WTC11 (cell line): ENCODE data around the gene SPTB.

ENCODE experiments used
- SP1 ChIP-seq: sonication (generic); formaldehyde crosslinking; conservative IDR thresholded peaks from 2 replicates; pipeline ENCODE4 v1.8.1; 2022; ENCODE audit warnings: missing genetic modification reagents
- TF ChIP-seq, protein P1 (sequence below): sonication (generic); formaldehyde crosslinking; IDR thresholded peaks from 2 replicates; pipeline ENCODE4 v1.8.1; 2022; ENCODE audit warnings: missing genetic modification reagents, borderline replicate concordance
- TF ChIP-seq, protein P2 (sequence below): sonication (generic); formaldehyde crosslinking; IDR thresholded peaks from 2 replicates; pipeline ENCODE4 v1.8.0; 2022; ENCODE audit warnings: mild to moderate bottlenecking, missing genetic modification reagents
- TF ChIP-seq, protein P3 (sequence below): fragments of 200-600 bp; IDR thresholded peaks from 2 replicates; pipeline ENCODE4 v1.8.0; 2022; ENCODE audit warnings: antibody characterized with exemption

DNA sequence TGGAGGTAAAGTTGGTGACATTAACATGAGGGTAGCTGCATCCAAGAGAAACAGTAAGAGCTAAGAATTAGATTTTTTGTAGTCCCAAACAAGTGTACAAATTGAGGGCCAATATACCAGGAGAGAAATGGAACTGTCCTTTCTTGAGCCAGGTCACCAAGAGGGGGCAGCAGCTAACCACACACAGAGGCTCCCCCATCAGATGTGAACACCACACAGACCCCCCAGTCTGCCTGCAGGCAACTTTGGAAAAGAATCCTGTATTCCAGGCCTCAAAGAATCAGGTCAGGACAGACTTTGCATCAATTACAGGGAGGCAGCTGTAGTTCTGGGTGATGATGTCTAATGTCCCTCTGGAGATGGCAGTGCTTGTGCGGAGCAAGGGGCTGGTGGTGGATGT lies 77.9 kb downstream of the SPTB start:
- TF ChIP-seq, protein P1, sequence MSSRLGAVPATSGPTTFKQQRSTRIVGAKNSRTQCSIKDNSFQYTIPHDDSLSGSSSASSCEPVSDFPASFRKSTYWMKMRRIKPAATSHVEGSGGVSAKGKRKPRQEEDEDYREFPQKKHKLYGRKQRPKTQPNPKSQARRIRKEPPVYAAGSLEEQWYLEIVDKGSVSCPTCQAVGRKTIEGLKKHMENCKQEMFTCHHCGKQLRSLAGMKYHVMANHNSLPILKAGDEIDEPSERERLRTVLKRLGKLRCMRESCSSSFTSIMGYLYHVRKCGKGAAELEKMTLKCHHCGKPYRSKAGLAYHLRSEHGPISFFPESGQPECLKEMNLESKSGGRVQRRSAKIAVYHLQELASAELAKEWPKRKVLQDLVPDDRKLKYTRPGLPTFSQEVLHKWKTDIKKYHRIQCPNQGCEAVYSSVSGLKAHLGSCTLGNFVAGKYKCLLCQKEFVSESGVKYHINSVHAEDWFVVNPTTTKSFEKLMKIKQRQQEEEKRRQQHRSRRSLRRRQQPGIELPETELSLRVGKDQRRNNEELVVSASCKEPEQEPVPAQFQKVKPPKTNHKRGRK (CRISPR knock-in tag), result no peak
- TF ChIP-seq, protein P2, sequence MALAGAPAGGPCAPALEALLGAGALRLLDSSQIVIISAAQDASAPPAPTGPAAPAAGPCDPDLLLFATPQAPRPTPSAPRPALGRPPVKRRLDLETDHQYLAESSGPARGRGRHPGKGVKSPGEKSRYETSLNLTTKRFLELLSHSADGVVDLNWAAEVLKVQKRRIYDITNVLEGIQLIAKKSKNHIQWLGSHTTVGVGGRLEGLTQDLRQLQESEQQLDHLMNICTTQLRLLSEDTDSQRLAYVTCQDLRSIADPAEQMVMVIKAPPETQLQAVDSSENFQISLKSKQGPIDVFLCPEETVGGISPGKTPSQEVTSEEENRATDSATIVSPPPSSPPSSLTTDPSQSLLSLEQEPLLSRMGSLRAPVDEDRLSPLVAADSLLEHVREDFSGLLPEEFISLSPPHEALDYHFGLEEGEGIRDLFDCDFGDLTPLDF (CRISPR knock-in tag), result no peak
- TF ChIP-seq SP1 (CRISPR knock-in tag), result no peak
- TF ChIP-seq, protein P3, sequence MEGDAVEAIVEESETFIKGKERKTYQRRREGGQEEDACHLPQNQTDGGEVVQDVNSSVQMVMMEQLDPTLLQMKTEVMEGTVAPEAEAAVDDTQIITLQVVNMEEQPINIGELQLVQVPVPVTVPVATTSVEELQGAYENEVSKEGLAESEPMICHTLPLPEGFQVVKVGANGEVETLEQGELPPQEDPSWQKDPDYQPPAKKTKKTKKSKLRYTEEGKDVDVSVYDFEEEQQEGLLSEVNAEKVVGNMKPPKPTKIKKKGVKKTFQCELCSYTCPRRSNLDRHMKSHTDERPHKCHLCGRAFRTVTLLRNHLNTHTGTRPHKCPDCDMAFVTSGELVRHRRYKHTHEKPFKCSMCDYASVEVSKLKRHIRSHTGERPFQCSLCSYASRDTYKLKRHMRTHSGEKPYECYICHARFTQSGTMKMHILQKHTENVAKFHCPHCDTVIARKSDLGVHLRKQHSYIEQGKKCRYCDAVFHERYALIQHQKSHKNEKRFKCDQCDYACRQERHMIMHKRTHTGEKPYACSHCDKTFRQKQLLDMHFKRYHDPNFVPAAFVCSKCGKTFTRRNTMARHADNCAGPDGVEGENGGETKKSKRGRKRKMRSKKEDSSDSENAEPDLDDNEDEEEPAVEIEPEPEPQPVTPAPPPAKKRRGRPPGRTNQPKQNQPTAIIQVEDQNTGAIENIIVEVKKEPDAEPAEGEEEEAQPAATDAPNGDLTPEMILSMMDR, result peak; percentile 55; the same call in 1 of the 2 replicates
